GM23338 (cell line): ENCODE data around the gene SGCD.

Experiments
- CREB1 ChIP-seq: fragments of 250-450 bp; sonication (Bioruptor Pico); IDR thresholded peaks from 2 replicates; pipeline ENCODE4 v1.5.0; 2020; ENCODE audit warnings: low read depth, mild to moderate bottlenecking, moderate library complexity
- EZH2 ChIP-seq: fragments of 200-600 bp; sonication (generic); IDR thresholded peaks from one replicate; pipeline ENCODE4 v1.8.0; 2017; ENCODE audit warnings: antibody characterized with exemption, mild to moderate bottlenecking, low read depth; ENCODE audit not compliant: unreplicated experiment
- JUNB ChIP-seq: IDR thresholded peaks from one replicate; pipeline ENCODE4 v1.6.1; 2016; ENCODE audit warnings: antibody characterized with exemption; ENCODE audit not compliant: unreplicated experiment
- NANOG ChIP-seq: IDR thresholded peaks from 2 replicates; pipeline ENCODE4 v1.6.1; 2016; ENCODE audit warnings: antibody characterized with exemption, borderline replicate concordance
- TF ChIP-seq, protein P1 (sequence below), 2 experiments: fragments of 200-600 bp in 1 of 2; sonication (generic) in 1 of 2; conservative IDR thresholded peaks; 2 replicates each; pipeline versions ENCODE4 v1.5.1 to v1.6.1; 2016 to 2017; ENCODE audit warnings: antibody characterized with exemption in 2 of 2, low read depth in 2 of 2, mild to moderate bottlenecking in 2 of 2, moderate library complexity in 1 of 2
- TF ChIP-seq, protein P2 (sequence below): IDR thresholded peaks from one replicate; pipeline ENCODE4 v1.6.1; 2018; ENCODE audit warnings: antibody characterized with exemption; ENCODE audit not compliant: unreplicated experiment

DNA sequence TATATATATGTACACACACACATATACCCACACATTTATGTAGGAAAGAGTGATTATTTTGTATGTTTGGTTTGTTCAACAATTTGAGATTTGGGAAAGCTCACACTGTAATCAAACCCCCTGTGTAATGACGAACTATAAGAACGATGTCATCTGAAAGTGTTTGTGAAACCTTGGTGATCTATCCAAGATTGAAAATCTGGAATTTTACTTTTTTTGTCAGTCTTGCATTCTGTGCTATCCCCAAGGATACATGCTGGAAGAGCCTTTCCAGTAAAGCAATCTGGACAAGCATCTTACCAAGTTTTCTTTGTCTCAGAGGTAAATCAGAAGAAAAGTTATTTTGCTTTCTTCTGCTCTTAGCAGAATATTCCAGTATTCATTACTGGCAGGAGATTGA is 23.3 kb downstream of the SGCD start:
- TF ChIP-seq, protein P1, sequence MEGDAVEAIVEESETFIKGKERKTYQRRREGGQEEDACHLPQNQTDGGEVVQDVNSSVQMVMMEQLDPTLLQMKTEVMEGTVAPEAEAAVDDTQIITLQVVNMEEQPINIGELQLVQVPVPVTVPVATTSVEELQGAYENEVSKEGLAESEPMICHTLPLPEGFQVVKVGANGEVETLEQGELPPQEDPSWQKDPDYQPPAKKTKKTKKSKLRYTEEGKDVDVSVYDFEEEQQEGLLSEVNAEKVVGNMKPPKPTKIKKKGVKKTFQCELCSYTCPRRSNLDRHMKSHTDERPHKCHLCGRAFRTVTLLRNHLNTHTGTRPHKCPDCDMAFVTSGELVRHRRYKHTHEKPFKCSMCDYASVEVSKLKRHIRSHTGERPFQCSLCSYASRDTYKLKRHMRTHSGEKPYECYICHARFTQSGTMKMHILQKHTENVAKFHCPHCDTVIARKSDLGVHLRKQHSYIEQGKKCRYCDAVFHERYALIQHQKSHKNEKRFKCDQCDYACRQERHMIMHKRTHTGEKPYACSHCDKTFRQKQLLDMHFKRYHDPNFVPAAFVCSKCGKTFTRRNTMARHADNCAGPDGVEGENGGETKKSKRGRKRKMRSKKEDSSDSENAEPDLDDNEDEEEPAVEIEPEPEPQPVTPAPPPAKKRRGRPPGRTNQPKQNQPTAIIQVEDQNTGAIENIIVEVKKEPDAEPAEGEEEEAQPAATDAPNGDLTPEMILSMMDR (conservative IDR thresholded peaks at IDR 0.05; ENCODE audit: low read depth in 2 of 2), result no peak
- no peak for TF ChIP-seq JUNB
- no peak for TF ChIP-seq EZH2
- TF ChIP-seq, protein P2, sequence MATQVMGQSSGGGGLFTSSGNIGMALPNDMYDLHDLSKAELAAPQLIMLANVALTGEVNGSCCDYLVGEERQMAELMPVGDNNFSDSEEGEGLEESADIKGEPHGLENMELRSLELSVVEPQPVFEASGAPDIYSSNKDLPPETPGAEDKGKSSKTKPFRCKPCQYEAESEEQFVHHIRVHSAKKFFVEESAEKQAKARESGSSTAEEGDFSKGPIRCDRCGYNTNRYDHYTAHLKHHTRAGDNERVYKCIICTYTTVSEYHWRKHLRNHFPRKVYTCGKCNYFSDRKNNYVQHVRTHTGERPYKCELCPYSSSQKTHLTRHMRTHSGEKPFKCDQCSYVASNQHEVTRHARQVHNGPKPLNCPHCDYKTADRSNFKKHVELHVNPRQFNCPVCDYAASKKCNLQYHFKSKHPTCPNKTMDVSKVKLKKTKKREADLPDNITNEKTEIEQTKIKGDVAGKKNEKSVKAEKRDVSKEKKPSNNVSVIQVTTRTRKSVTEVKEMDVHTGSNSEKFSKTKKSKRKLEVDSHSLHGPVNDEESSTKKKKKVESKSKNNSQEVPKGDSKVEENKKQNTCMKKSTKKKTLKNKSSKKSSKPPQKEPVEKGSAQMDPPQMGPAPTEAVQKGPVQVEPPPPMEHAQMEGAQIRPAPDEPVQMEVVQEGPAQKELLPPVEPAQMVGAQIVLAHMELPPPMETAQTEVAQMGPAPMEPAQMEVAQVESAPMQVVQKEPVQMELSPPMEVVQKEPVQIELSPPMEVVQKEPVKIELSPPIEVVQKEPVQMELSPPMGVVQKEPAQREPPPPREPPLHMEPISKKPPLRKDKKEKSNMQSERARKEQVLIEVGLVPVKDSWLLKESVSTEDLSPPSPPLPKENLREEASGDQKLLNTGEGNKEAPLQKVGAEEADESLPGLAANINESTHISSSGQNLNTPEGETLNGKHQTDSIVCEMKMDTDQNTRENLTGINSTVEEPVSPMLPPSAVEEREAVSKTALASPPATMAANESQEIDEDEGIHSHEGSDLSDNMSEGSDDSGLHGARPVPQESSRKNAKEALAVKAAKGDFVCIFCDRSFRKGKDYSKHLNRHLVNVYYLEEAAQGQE, result no peak
- TF ChIP-seq NANOG, result no peak
- TF ChIP-seq CREB1 (CRISPR knock-in tag), result no peak
